H1 (cell line): Measurements from ENCODE around the gene GJC2. TPM values are rescaled to one million over a fixed set of nuclear protein-coding genes. Genes with fewer than 3 reads are reported as not detected.

Experiments
- CBX8 ChIP-seq: fragments of 300-800, 300-1000 bp; sonication (generic); IDR thresholded peaks from 2 replicates; pipeline ENCODE4 v1.7.1; 2016; ENCODE audit warnings: low read depth, low read length, borderline replicate concordance
- CHD2 ChIP-seq: IDR thresholded peaks from 2 replicates; pipeline ENCODE4 v1.6.1; 2012; ENCODE audit warnings: low read length, improper control_type of control experiment
- FOSL1 ChIP-seq: IDR thresholded peaks from 2 replicates; pipeline ENCODE4 v1.6.1; 2011; ENCODE audit warnings: mild to moderate bottlenecking, low read depth, low read length, moderate library complexity; ENCODE audit not compliant: insufficient read depth
- GTF2F1 ChIP-seq: IDR thresholded peaks from 2 replicates; pipeline ENCODE4 v1.6.1; 2012; ENCODE audit warnings: low read depth, low read length, improper control_type of control experiment, borderline replicate concordance
- KDM4A ChIP-seq: IDR thresholded peaks from one replicate; pipeline ENCODE4 v1.7.1; 2012; ENCODE audit warnings: low read depth, mild to moderate bottlenecking, moderate library complexity, low read length, inconsistent platforms; ENCODE audit not compliant: severe bottlenecking
- KDM5A ChIP-seq: fragments of 200-600 bp; IDR thresholded peaks from 2 replicates; pipeline ENCODE4 v1.7.1; 2012; ENCODE audit warnings: mild to moderate bottlenecking, low read length, inconsistent platforms, mixed read lengths
- MAFK ChIP-seq: IDR thresholded peaks from 2 replicates; pipeline ENCODE4 v1.6.1; 2012; ENCODE audit warnings: low read depth, mild to moderate bottlenecking, improper control_type of control experiment, low read length
- NRF1 ChIP-seq: IDR thresholded peaks from 2 replicates; pipeline ENCODE4 v1.6.1; 2011; ENCODE audit warnings: mild to moderate bottlenecking, low read depth, low read length, improper control_type of control experiment
- polyA plus RNA-seq, 7 experiments: library from polyadenylated mRNA; depleted of rRNA in 3 of 7; stranded (reverse) in 5 of 7; unstranded in 2 of 7; fragments of >200 nt in 5 of 7; fragments of 200-250 nt in 2 of 7; gene quantifications; 1 replicate in 5 of 7; 2 replicates in 1 of 7; 4 replicates in 1 of 7; pipeline versions ENCODE4 v1.2.1 to v1.2.3, GENCODE V29; 2011 to 2013; ENCODE audit warnings: missing spikeins in 2 of 7, mixed read lengths in 2 of 7
- total RNA-seq: library from RNA; stranded (reverse); fragmentation: NEBNext Ultra II Directional; extraction: Animal tissue kit (Norgen Biotek cat#: 25700); gene quantifications from 2 replicates; pipeline ENCODE4 v1.2.1, GENCODE V29; 2021
- TF ChIP-seq, protein P1 (sequence below): fragments of 300-600 bp; sonication (generic); IDR thresholded peaks from 2 replicates; pipeline ENCODE4 v1.7.1; 2012; ENCODE audit warnings: low read length, moderate library complexity, mild to moderate bottlenecking, inconsistent platforms; ENCODE audit not compliant: insufficient replicate concordance
- TF ChIP-seq, protein P2 (sequence below): IDR thresholded peaks from 2 replicates; pipeline ENCODE4 v1.6.1; 2011; ENCODE audit warnings: low read length, improper control_type of control experiment

Gene GJC2
- total and polyA plus RNA-seq, 2 of the 8 experiments (the other 6 are each of a cell fraction or from before 2014, with no cell fraction given) = 0.17 to 0.54 TPM

DNA sequence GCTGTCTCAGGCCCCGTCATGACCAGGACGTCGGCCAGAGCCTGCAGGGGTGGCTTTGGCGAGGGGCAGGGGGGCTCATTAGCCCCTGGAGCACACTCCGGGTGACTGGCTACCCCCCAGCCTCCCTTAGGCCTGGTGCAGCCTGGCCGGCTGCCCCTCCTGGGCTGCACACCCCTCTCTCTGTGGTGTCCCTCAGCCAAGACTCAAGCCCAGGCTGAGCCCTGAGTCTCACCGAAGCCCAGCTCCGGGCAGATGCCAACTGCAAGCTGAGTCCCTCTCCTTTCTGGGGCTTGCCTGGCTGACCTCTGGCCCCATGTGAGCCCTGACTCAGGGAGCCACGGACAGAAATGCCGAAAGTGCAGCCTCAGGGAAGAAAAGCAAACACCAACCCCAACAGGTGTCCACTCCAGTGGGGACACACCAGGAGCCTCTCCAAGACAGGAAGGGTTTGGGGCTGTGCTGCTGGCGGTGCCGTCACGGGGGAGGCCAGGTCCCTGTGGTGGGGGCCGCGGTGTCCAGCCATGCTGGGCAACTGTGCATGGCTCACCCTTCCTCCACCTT, 10.6 kb downstream of the GJC2 start (continued):
- TF ChIP-seq, protein P1, sequence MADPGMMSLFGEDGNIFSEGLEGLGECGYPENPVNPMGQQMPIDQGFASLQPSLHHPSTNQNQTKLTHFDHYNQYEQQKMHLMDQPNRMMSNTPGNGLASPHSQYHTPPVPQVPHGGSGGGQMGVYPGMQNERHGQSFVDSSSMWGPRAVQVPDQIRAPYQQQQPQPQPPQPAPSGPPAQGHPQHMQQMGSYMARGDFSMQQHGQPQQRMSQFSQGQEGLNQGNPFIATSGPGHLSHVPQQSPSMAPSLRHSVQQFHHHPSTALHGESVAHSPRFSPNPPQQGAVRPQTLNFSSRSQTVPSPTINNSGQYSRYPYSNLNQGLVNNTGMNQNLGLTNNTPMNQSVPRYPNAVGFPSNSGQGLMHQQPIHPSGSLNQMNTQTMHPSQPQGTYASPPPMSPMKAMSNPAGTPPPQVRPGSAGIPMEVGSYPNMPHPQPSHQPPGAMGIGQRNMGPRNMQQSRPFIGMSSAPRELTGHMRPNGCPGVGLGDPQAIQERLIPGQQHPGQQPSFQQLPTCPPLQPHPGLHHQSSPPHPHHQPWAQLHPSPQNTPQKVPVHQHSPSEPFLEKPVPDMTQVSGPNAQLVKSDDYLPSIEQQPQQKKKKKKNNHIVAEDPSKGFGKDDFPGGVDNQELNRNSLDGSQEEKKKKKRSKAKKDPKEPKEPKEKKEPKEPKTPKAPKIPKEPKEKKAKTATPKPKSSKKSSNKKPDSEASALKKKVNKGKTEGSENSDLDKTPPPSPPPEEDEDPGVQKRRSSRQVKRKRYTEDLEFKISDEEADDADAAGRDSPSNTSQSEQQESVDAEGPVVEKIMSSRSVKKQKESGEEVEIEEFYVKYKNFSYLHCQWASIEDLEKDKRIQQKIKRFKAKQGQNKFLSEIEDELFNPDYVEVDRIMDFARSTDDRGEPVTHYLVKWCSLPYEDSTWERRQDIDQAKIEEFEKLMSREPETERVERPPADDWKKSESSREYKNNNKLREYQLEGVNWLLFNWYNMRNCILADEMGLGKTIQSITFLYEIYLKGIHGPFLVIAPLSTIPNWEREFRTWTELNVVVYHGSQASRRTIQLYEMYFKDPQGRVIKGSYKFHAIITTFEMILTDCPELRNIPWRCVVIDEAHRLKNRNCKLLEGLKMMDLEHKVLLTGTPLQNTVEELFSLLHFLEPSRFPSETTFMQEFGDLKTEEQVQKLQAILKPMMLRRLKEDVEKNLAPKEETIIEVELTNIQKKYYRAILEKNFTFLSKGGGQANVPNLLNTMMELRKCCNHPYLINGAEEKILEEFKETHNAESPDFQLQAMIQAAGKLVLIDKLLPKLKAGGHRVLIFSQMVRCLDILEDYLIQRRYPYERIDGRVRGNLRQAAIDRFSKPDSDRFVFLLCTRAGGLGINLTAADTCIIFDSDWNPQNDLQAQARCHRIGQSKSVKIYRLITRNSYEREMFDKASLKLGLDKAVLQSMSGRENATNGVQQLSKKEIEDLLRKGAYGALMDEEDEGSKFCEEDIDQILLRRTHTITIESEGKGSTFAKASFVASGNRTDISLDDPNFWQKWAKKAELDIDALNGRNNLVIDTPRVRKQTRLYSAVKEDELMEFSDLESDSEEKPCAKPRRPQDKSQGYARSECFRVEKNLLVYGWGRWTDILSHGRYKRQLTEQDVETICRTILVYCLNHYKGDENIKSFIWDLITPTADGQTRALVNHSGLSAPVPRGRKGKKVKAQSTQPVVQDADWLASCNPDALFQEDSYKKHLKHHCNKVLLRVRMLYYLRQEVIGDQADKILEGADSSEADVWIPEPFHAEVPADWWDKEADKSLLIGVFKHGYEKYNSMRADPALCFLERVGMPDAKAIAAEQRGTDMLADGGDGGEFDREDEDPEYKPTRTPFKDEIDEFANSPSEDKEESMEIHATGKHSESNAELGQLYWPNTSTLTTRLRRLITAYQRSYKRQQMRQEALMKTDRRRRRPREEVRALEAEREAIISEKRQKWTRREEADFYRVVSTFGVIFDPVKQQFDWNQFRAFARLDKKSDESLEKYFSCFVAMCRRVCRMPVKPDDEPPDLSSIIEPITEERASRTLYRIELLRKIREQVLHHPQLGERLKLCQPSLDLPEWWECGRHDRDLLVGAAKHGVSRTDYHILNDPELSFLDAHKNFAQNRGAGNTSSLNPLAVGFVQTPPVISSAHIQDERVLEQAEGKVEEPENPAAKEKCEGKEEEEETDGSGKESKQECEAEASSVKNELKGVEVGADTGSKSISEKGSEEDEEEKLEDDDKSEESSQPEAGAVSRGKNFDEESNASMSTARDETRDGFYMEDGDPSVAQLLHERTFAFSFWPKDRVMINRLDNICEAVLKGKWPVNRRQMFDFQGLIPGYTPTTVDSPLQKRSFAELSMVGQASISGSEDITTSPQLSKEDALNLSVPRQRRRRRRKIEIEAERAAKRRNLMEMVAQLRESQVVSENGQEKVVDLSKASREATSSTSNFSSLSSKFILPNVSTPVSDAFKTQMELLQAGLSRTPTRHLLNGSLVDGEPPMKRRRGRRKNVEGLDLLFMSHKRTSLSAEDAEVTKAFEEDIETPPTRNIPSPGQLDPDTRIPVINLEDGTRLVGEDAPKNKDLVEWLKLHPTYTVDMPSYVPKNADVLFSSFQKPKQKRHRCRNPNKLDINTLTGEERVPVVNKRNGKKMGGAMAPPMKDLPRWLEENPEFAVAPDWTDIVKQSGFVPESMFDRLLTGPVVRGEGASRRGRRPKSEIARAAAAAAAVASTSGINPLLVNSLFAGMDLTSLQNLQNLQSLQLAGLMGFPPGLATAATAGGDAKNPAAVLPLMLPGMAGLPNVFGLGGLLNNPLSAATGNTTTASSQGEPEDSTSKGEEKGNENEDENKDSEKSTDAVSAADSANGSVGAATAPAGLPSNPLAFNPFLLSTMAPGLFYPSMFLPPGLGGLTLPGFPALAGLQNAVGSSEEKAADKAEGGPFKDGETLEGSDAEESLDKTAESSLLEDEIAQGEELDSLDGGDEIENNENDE = no peak
- TF ChIP-seq KDM4A (no peak), MAFK (no peak), CBX8 (no peak), NRF1 (no peak), FOSL1 (no peak), KDM5A (no peak), CHD2 (no peak), GTF2F1 (no peak)
- TF ChIP-seq, protein P2, sequence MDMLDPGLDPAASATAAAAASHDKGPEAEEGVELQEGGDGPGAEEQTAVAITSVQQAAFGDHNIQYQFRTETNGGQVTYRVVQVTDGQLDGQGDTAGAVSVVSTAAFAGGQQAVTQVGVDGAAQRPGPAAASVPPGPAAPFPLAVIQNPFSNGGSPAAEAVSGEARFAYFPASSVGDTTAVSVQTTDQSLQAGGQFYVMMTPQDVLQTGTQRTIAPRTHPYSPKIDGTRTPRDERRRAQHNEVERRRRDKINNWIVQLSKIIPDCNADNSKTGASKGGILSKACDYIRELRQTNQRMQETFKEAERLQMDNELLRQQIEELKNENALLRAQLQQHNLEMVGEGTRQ = no peak
